NOMO-1 treated with dmso at 0.1 percent for 144 hours (cell line): ENCODE results near the gene INPP5K.
"Not testable (repeated sequence)": the region's sequence is repeated elsewhere in the genome, so short reads cannot be mapped to it uniquely, and the experiment has no call there.

ENCODE experiments used
- DNase-seq: peaks from one replicate; lab custom pipeline; 2025; ENCODE audit not compliant: unreplicated experiment; lab: John Stamatoyannopoulos, UW

The INPP5K gene

DNA sequence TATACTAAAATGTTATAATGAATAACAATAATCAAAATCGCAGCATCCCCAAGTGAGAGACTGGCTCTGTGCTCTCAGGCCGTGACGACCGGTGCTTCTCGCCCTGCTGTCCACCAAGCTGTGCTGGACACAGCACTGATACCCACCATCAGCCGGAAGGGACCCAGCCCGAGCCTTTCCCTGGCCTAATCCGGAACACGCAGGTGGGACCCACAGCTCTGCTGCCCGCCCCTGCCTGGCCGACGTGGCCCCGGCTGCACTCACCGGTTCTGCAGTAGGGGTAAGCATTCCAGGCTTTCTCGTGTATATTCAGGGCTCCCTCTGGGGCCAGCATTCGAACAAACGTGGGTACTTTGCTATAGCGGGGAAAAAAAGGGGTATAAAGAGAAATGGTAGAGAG is 31.6 kb upstream of the INPP5K start:
- DNase-seq, result no peak

DNA sequence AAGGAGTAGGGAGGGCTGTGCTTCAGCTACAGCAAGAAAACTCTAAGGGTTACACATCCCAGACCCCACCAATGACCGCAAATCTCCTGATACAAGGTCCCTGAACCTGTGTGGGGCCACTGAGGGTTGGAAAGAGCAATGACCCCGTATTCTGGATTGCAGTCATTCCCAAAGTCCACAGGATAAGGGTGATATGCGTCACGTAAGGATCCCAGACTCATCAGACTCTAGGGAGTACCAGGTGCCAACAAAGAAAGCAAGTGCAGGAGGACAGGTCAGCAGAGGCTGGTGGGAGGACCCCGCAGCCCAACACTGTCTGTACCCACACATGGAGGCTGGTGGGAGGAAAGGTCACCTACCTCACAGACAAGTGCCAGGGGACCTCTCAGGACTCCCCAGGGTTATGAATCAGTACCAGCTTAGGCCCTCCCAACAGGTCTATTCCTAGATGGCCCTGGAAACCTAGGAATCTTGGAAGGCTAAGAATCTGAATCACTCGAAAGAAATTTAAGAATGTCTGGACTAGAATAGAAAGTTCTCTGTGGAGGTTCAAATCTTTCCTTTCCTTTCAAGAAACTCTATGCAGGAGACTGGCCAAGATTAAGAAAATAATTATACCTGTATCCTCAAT is 30.0 kb upstream of the INPP5K start:
- no peak for DNase-seq

DNA sequence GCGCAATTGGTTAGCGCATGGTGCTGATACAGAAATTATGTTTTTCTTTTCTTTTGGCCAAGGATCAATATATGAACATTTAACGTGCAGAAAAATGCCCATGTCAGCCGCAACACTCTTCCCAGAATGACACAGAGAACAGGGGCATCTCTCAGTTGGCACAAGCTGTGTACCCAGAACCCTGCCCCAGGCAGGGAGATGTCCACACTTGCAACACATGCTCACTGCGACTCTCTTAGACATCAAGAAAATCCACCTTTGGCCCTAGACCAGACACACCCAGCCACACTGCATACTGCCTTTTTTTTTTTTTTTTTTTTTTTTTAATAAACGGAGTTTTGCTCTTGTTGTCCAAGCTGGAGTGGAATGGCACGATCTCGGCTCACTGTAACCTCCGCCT is 29.2 kb upstream of the INPP5K start:
- DNase-seq, result no peak

DNA sequence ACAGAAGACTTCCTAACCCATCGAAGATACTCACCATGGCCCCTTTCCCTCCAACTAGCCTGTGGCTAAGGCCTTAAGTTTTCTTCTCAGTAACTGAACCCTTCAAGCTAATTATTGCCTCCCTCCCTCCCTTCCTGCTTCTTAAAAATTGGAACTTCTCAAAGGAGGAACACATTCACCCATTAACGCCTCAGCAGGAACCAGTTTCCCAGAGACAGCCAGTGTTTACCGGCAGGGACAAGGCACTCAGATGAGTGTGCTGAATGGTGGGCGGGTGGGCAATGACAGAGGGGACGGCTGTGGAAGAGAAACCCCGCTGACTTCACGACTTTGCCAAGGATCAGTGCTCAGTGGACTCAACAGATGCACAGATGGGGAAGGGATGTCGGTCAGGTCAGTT is 25.9 kb upstream of the INPP5K start:
- DNase-seq, result no peak

DNA sequence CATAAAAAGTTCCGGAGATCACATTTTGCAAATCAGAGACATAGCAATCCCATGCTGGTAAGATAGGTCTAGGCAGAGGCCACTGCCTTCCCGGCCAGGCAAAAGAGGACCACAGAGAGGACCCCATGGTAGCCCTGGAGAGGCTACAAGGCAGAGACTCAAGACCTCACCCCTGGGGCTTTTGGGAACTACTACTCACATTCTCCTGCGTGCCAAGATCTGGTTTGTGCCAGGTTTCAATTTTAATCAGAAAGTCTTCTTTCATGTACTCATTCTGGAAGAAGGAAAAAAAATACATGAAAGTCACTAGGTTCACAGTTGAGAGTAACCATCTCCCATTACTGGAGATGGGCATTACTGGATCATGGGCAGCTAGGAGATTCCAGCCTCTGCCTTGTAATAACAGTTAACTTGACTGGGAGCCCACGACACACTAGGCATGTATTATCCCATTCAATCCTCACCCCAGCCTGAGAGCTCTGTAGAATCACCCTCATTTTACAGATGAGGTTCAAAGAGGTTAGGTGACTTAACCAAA is 25.0 kb upstream of the INPP5K start:
- no peak for DNase-seq

DNA sequence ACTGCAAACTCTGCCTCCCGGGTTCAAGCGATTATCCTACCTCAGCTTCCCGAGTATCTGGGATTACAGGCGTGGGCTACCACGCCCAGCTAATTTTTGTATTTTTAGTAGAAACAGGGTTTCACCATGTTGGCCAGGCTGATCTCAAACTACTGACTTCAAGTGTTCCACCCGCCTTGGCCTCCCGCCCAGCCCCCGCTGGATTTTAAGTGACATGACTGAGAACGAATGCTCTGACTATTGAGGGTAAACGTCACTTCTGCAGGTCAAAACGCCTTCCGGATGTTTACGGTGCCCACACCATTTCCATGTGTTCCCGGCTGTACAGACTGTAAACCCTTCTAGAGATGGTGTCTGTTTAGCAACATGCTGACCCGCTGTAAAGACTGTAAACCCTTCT is 23.4 kb upstream of the INPP5K start:
- no peak for DNase-seq

DNA sequence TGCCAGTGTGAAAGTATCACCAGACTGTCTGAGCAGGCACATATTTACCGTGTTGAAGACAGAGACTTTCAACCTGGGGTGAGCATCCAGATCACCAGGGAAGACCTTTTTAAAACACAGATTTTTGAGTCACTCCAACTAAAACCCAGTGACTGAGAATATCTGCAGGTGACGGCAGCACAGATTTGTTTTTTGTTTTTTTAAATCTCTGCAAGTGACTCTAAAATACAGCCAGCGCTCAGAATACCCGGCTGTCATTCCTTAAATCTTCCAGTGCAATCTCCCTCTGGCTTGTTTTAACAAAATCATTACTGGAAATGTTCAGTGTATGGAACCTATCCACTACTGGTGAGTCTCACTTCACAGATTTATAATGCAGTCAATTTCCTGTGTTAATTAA is 19.3 kb upstream of the INPP5K start:
- no peak for DNase-seq

DNA sequence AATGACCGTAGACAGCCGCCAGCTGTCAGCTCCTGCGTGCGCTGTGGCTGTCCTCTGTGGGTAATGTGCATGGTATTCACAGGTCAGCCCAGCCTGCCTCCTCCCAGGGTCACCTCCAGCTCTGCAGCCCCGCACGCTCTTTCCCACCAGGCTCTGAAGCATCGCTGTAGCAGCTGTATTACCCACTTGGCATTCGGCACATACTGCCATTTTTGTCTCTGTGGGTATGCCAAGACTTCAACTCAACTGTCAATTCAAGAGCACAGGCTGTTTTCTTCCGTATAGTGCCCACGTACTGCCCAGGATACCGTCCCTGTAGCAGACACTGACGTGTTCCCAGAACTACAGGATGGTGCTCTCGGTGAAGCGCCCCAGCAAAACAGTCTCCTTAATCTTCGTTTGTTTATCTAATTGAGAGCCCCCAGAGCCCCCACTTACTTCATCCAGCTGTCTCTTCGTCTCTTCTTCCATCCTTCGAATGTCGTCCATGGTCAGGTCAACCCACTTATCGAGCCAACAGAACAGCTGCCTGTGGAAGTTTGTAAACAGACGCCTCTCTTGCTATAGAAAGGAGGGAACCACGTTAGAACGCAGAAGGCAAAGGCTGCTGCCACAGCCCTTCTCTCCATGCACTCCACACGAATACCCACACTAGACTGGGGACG is 17.4 kb upstream of the INPP5K start:
- no peak for DNase-seq

DNA sequence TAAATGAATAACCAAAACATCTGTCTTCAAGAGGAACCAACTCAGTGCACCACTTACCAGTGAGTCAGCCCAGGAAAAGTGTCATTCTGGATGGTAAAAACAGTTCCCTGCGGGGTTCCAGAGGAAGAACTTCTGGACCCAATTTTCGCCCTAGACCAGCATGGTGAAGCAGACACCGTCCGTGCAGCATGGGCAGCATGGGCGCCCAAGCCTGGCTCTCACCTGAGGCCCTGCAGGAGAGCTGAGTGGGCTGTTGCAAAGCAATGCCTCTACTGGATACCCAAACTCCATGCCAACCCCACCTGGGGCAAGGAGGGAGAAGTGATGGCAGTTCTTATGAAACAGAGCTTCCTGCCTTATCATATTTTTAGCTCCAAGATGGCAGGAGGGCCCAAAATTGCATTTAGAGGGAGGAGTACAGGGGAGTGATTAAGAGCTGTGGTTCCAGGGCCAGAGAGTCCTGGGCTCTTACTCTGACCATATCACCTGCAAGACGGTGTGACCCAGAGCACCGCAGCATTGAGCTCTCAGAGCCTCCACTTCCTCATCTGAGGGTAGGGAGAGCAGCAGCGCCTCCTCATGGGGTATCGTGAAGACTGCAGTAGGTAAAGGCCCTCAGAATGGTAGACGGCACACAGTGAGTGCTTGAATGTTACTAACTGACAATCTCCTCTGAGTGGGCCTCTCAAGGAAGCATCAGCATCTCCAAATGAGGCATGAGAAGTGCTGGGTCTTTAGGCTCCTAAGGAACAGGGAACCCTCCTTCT is 16.6 kb upstream of the INPP5K start:
- peak; percentile 53 for DNase-seq

DNA sequence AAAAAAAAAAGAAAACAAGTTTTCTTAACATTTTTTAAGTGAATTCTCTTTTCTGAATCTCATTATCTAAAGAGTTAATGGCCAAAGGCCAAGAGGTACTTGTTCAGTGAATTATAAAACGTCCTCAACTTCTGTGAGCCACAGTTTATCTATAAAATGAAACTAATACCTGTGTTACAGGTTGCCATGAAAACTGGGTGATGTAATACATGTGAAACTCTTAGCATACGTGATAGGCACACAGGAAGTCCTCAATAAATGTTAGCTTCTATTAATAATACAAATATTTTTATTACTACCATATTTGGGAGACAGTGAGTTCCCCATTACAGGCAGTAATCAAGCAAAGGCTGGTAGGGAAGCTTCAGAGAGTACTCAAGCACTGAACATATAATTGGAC is 13.5 kb upstream of the INPP5K start:
- DNase-seq, result no peak

DNA sequence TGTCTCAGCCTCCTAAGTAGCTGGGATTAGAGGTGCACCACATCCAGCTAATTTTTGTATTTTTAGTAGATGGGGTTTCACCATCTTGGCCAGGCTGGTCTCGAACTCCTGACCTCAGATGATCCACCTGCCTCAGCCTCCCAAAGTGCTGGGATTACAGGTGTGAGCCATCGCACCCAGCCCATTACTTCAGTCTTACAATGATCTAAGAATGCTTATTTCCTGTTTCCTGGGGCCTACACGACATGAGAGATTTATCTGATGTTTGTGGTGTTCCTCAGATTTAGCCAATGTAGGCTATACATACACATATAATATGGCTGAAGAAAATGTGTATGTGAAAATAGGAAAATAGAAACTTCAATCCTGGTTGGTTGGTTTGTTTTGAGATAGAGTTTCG is 10.5 kb upstream of the INPP5K start:
- DNase-seq, result not testable (repeated sequence)

DNA sequence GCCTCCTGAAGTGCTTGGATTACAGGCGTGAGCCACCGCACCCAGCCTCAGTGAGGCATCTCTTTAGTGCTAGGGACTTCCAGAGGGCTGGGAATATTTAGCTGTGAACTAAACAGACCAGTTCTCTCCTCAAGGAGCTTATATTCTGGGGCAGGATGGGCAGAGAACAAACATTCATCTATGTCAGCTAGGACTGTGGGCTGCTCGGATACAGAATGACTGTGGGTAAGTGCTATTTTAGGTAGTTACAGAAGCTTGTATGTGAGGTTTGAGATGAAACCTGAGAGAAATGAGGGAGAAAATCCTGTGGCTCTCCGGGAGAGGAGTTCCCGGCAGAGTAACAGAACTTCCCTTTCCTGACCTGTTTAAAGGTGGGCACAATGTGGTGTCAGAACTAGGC is 6.2 kb upstream of the INPP5K start:
- DNase-seq, result no peak

DNA sequence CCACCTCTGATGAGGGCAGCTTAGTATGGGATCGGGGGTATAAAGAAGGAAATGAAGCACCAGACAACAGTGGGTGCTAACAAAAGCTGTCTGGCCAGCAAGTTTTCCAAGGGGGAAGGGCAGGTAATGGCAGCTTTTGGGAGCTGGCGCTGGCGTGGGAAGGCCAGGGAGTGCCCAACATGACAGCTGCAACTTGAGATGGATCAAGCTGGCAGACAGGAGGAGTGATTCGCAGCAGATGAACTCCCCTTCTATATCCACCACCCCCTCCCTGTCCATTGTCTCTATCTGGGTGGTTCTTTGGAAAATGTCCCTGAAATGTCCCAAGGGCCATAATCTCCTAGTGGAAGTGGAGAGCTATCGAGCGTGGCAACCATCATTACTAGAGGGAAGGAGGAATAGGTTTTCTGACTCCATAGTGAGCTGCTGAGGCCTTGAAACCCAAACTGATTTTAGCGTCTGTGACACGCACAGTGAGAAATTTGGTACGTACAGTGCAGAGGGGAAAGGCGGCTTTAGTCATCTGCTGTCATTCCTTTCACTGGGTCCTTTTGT is 4.8 kb upstream of the INPP5K start:
- DNase-seq, result no peak

DNA sequence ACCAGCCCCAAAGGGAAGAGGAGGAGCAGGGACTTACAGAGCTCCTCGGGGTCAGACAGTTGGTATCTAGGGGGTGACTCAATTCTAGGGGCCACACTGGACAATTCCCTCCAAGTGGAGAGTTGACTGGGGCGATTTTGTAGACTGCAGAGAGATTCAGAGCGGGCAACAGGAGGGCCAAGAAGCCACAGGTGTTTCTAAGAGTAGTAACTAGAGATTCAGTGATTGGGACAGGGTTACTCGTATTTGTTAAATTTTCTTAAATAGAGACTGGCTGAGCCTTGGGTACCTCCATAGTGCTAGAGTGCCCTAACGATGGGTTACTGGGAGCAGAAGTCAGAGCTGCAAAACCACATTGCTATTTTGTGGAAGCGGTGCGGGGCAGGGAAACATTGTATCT is 3.3 kb upstream of the INPP5K start:
- DNase-seq, result no peak

DNA sequence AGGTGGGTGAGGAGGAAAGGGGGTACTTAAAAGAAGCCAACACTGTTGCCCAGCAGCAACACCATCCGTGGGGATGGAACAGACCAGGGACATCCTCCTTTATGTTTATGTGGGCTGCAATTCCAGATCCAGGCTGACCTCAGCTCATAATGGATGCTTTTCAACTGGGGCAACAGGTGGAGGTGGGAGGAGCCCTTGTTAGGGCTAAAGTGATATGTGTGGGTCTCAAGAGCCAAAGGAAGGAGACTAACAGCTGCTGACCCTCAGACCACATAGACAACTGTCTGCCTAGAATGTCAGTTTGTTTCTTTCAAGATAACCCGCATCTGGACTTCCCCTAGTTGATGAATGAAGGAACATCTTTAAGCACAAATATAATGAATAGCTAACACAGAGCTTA is 2.0 kb upstream of the INPP5K start:
- DNase-seq, result no peak

DNA sequence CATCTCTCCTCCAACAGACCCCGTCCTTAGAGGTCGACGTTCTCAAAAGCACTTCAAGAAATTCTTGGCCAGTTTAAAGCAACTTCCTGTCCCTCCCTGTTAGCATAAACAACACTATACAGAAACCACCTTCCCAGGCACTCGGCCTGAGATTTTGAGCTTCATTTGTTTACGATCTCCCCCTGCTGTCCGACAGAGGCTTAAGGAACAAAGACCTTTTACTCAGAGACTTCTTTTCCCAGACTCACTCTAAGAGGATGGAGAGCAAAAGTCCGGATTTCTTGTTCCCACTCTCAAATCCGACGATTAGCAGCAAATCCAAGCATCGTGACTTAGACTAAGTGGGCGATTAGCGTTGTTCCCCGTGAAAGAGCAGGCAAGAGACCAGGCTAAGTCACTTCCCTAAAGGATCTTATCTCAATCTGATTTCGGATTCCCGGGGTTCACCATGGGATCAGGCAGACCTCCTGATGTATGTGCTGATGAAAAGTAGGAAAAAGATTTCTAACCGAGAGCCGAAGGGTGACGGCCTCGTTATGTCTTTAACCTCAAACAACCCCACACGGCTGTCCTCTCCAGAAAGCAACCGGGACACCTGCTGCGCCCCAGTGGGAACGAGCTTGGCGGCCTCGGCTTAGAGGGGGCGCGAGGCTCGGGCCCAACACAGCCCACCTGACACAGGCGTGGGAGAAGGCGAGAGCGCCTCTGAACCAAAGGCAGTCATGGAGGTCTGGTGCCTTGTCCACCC is 598 bp downstream of the INPP5K start:
- DNase-seq, result peak; percentile 71

DNA sequence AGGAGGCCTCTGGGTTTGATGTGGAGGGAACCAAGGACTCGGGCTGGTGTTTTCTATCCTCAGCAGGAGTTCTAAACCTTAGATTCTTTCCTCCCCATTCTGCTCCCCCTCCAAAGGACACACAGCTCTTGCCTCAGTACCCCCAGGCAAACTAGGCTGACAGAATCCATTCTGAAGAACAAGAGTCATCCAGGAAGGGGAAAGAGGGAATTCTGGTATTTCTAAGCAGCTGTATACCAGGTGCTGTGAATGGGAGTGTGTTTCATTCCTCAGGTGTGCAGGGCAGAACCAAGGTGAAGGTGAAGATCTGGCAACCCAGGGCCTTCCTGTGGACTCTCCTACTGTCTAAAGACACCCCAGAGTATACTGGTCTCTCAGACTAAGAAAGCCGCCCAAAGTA is 4.1 kb downstream of the INPP5K start:
- no peak for DNase-seq

DNA sequence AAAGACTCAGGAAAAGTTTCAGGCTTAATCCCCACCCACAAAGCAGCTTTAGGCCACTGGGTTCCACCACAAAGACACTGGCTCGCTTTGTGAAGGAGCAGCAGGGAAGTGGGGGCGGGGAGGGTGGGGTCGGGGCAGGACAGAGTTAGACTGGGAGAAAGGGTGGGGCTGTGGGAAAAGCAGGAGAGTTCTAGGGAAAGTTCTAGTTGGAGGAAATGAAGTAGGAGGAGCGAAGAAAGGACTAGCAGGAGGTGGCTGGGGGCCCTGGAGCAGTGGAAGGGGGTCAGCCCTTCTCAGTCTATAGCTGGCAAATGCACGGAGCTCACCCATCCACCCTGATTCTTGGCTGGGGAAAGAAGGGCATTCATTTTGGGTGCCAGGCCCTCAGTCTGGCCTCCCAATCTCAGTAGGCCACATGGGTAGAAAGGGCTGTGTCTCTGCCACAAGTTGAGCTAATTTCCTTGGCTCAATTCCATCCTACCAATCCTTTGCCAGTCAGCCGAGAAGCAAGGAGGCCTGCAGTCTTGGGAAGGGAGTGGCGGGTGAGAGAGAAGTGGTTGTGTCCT is 4.6 kb downstream of the INPP5K start:
- no peak for DNase-seq

DNA sequence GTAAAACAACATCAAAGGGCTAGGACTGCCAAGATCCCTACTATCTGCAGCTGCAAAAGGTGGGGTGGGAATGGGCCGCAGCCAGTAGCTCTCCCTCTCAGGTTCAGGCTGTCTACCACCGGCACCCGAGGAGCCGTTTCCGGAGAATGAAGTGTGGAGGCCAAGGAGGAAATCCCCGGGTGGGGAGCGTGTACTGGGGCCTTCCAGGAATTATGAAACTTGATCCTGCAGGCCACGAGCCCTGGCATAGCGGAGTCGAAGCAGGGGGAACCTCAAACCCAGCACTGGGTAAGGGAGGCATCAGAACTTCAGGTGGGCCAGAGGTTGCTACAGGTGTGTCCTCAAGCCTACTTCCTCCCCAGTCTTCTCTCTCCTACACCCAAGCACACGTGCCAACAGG is 5.1 kb downstream of the INPP5K start:
- DNase-seq, result no peak

DNA sequence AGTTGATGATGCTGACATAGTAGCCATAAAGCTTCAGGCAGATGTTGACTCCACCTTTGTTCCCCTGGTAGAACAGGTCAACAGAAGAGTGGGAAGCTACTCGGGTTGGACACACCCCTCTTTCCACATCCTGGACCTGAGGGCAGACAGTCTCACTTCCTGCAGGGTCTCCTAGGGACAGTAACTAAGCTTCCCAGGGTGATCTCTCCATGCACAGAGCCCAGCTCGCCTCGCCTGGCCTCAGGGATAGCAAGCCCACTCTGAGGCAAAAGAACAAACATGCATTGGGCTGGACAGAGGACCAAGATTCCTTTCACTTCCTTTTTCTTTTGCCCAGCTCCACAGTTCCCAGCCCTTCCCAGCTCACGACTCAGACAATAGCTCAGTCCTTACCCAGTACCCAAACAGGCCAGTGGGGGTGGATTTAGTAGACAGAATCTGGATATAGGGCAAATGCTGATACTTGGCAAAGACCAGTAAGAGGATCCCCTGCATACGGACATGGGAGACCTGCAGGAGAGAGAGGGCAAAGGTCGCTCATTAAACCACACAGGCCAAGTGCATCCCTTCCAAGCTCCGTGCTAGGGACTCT is 7.0 kb downstream of the INPP5K start:
- no peak for DNase-seq
